DOHH2 (cell line): ENCODE measurements around the gene COLQ.

Source experiments
- H3F3A ChIP-seq: fragments of 200-600 bp; sonication (generic), shearing (Covaris generic); 2 replicates; pipeline ENCODE4 v1.6.0; 2016; ENCODE audit warnings: antibody characterized with exemption, mild to moderate bottlenecking; ENCODE audit not compliant: control insufficient read depth, insufficient read depth
- H3K27ac ChIP-seq: fragments of 200-600 bp; sonication (generic); 2 replicates; pipeline ENCODE4 v1.5.1; 2014; ENCODE audit warnings: low read depth, mild to moderate bottlenecking, low read length, moderate library complexity
- H3K27me3 ChIP-seq: fragments of 200-600 bp; sonication (generic); 2 replicates; pipeline ENCODE4 v1.6.1; 2014; ENCODE audit warnings: mild to moderate bottlenecking, low read length, mixed read lengths; ENCODE audit not compliant: control insufficient read depth
- H3K36me3 ChIP-seq: fragments of 200-600 bp; sonication (generic); 2 replicates; pipeline ENCODE4 v1.6.1; 2014; ENCODE audit warnings: mild to moderate bottlenecking, low read length, moderate library complexity, mixed read lengths; ENCODE audit not compliant: control insufficient read depth
- H3K4me1 ChIP-seq: fragments of 200-600 bp; sonication (generic); 2 replicates; pipeline ENCODE4 v1.6.1; 2014; ENCODE audit warnings: mild to moderate bottlenecking, low read length, mixed read lengths; ENCODE audit not compliant: control insufficient read depth
- H3K4me2 ChIP-seq: fragments of 200-600 bp; sonication (generic); 2 replicates; pipeline ENCODE4 v1.6.0; 2014; ENCODE audit warnings: mild to moderate bottlenecking, low read length, moderate library complexity
- H3K4me3 ChIP-seq: fragments of 200-600 bp; sonication (generic); 2 replicates; pipeline ENCODE4 v1.5.1; 2014; ENCODE audit warnings: mild to moderate bottlenecking, low read length, mixed read lengths
- H3K79me2 ChIP-seq: fragments of 200-600 bp; sonication (generic); 2 replicates; pipeline ENCODE4 v1.6.1; 2014; ENCODE audit warnings: mild to moderate bottlenecking, low read length, mixed read lengths; ENCODE audit not compliant: control insufficient read depth
- H3K9me2 ChIP-seq: fragments of 200-600 bp; sonication (generic); replicated peaks from 2 replicates; pipeline ENCODE4 v1.6.1; 2014; ENCODE audit warnings: mild to moderate bottlenecking, low read length, mixed read lengths; ENCODE audit not compliant: control insufficient read depth
- H3K9me3 ChIP-seq: fragments of 200-600 bp; sonication (generic); 2 replicates; pipeline ENCODE4 v1.6.1; 2014; ENCODE audit warnings: antibody characterized with exemption, low read length, mixed read lengths; ENCODE audit not compliant: control insufficient read depth, insufficient read depth
- H4K20me1 ChIP-seq: fragments of 200-600 bp; sonication (generic); 2 replicates; pipeline ENCODE4 v1.6.0; 2014; ENCODE audit warnings: low read depth, mild to moderate bottlenecking, antibody characterized with exemption, low read length, moderate library complexity; ENCODE audit not compliant: control insufficient read depth, insufficient read depth
- EZH2phosphoT487 ChIP-seq: fragments of 200-600 bp; sonication (generic); IDR thresholded peaks from 2 replicates; pipeline ENCODE4 v1.6.1; 2017; ENCODE audit warnings: borderline replicate concordance, mild to moderate bottlenecking, antibody characterized with exemption, low read length, moderate library complexity, mixed read lengths
- TF ChIP-seq, protein P1 (sequence below): fragments of 200-600 bp; sonication (generic); IDR thresholded peaks from one replicate; pipeline ENCODE4 v1.5.1; 2014; ENCODE audit warnings: antibody characterized with exemption, mild to moderate bottlenecking, low read depth, low read length; ENCODE audit not compliant: poor library complexity, severe bottlenecking

COLQ gene

DNA sequence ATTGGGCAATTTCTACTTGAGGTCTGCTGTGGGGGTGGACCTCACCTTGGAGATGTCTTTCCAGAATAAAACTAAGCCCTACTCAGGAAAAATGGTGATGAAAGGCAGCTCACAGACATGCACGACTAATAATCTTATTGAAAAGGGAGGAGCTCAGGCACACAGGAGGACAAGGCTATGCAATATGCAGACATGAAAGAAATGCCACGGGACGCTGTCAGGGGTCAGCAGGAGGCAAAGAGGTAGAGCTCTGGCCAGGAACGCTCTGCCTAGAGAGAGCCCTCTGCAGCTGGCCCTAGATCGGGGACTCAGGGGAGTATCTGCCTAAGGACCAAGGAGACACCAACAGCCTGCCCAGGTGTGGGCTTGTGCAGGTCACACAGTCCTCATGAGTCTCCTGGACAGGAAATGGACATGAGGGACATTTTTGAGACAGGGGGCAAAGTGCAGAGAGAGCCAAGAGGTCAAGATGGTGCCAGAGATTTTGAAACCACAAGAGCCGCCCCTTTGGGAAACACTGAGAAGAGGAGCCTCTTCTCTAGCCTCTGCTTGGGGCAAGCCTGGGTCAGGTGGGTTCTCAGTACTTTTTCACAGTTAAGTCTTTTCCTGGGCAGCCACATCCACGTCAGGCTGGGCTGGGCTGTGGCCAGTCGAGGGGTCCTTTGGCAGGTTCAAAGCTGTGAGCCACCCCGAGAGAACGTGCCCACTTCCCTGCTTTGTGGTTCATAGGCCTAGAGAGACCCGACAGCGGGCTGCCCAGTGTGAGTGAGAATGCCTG is 70.9 kb downstream of the COLQ start:
- H3K36me3 ChIP-seq = no peaks in the 10 kb centered on the region
- no peaks in the 10 kb centered on the region for H3F3A ChIP-seq
- no peaks in the 10 kb centered on the region for H3K4me1 ChIP-seq
- H3K4me2 ChIP-seq = no peak overlapping the region
- H3K9me2 ChIP-seq = no peaks in the 10 kb centered on the region
- H3K4me3 ChIP-seq = no peak overlapping the region
- no peaks in the 10 kb centered on the region for H3K27me3 ChIP-seq
- TF ChIP-seq EZH2phosphoT487 = no peak
- TF ChIP-seq, protein P1, sequence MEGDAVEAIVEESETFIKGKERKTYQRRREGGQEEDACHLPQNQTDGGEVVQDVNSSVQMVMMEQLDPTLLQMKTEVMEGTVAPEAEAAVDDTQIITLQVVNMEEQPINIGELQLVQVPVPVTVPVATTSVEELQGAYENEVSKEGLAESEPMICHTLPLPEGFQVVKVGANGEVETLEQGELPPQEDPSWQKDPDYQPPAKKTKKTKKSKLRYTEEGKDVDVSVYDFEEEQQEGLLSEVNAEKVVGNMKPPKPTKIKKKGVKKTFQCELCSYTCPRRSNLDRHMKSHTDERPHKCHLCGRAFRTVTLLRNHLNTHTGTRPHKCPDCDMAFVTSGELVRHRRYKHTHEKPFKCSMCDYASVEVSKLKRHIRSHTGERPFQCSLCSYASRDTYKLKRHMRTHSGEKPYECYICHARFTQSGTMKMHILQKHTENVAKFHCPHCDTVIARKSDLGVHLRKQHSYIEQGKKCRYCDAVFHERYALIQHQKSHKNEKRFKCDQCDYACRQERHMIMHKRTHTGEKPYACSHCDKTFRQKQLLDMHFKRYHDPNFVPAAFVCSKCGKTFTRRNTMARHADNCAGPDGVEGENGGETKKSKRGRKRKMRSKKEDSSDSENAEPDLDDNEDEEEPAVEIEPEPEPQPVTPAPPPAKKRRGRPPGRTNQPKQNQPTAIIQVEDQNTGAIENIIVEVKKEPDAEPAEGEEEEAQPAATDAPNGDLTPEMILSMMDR = no peak
- no peaks in the 10 kb centered on the region for H3K79me2 ChIP-seq
- no peak overlapping the region for H3K27ac ChIP-seq
- no peaks in the 10 kb centered on the region for H4K20me1 ChIP-seq
- H3K9me3 ChIP-seq = no peaks in the 10 kb centered on the region

DNA sequence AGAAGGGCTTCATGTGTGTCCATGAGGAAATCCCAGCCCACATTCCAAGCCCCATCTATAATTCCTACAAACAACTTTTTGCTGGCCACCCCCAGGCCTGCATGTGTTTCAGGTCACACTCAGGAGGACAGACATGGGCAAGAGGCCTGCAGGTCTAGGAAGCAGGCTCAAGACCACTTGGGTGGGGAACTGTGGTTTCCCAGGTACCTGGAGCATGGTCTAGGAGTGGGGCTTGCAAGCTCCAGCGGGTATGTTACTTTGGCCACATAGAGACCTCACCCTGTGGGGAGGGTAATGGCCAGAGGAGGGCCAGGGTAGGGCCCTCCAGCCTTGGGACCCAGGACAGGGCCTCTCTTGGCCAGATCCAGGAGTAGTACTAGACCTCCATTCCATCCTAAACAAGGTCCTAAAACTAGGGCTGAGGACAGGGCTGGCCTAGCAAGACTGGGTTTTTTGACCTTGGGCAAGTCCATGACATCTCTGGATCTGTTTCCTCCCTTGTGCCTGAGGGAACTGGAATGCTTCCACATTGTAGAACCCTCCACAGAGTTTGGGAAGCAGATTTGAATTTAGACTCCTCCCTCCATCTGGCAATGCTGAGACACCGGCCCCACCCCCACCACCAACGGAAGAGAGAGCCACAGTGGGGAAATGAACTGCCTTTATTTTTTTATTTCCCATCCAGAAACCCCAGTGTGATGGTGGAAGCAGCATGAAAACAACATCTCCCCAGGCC is 71.8 kb downstream of the COLQ start:
- H3K9me2 ChIP-seq = no peaks in the 10 kb centered on the region
- no peaks in the 10 kb centered on the region for H3K4me1 ChIP-seq
- no peaks in the 10 kb centered on the region for H3K36me3 ChIP-seq
- H3K4me2 ChIP-seq = no peak overlapping the region
- no peak for TF ChIP-seq EZH2phosphoT487
- TF ChIP-seq, protein P1 = no peak
- H4K20me1 ChIP-seq = no peaks in the 10 kb centered on the region
- H3K9me3 ChIP-seq = no peaks in the 10 kb centered on the region
- no peak overlapping the region for H3K27ac ChIP-seq
- no peaks in the 10 kb centered on the region for H3K79me2 ChIP-seq
- H3K4me3 ChIP-seq = no peak overlapping the region
- no peaks in the 10 kb centered on the region for H3K27me3 ChIP-seq
- no peaks in the 10 kb centered on the region for H3F3A ChIP-seq

DNA sequence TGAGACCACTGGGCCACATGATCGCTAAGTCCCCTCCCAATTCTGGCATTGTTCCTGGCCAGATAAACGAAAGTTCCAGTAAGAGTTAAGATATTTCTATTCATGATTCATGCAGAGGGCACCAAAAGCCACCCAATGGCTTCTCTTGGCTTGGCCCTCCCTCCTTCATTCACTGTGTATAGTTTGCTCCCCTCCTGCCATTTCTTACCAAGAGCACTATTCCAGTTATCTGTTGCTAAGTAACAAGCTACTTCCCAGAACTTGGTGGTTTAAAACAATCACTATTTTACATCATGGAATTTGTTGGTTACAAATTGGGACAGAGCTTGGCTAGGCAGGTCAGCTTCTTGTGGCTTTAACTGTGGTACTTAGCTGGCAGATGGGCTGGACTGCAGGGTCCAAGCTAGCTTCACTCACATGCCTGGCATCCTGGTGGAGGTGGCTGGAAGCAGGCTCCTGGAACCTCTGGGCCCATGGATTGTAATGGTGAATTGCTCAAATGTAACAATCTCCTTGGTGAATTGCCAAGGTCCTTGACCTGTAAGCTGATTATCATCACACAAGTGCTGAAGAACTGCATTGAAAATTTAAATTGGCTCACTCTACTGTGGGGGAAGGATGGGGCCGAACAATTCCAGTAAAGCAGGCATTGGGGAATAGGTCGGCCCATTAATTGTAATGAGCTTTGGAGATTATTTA is 77.5 kb downstream of the COLQ start:
- TF ChIP-seq, protein P1 = no peak
- TF ChIP-seq EZH2phosphoT487 = no peak

More for the DNA sequence above, 77.5 kb downstream of the COLQ start:
- Histone ChIP-seq H3K27me3 (no peaks in the 10 kb centered on the region), H3K27ac (no peak overlapping the region), H3K79me2 (no peaks in the 10 kb centered on the region), H4K20me1 (no peaks in the 10 kb centered on the region), H3K4me1 (no peaks in the 10 kb centered on the region), H3K9me2 (no peaks in the 10 kb centered on the region), H3K36me3 (peaks cover 41% of the 10 kb centered on the region), H3K9me3 (no peaks in the 10 kb centered on the region), H3K4me2 (no peak overlapping the region), H3K4me3 (no peak overlapping the region), H3F3A (no peaks in the 10 kb centered on the region)
